Activated T-helper 1 cell treated with anti-CD3 and anti-CD28 coated beads, Interleukin-2, amount 50 U/mL, for 16 hours (primary cell): Measurements from ENCODE around the gene TWIST1.

Source experiments
- DNase-seq, 2 donors: peaks; one replicate each; pipeline ENCODE4 v3.0.0-alpha.2; 2020; ENCODE audit warnings: low read depth in 1 of 2, low spot score in 1 of 2

Gene TWIST1

GRCh38 chr7:19113855-19114550 is 3.4 kb downstream of the TWIST1 start:
- DNase-seq = no peak

GRCh38 chr7:19113002-19113350 is 4.5 kb downstream of the TWIST1 start:
- DNase-seq = no peak

- no peak for DNase-seq
Measured at GRCh38 chr7:19112274-19113001, 5.0 kb downstream of the TWIST1 start.

GRCh38 chr7:19111474-19112273 is 5.8 kb downstream of the TWIST1 start:
- no peak for DNase-seq

- no peak for DNase-seq
Measured at GRCh38 chr7:19110776-19111175, 6.7 kb downstream of the TWIST1 start.

GRCh38 chr7:19110026-19110730 is 7.3 kb downstream of the TWIST1 start:
- DNase-seq = no peak

- no peak for DNase-seq
Measured at GRCh38 chr7:19109000-19109946, 8.2 kb downstream of the TWIST1 start.

- no peak for DNase-seq
Measured at GRCh38 chr7:19107356-19108146, 9.9 kb downstream of the TWIST1 start.

- no peak for DNase-seq
Measured at GRCh38 chr7:19107081-19107355, 10.4 kb downstream of the TWIST1 start.

GRCh38 chr7:19106241-19107080 is 11.0 kb downstream of the TWIST1 start:
- no peak for DNase-seq

- DNase-seq = no peak
Measured at GRCh38 chr7:19105546-19105945, 11.9 kb downstream of the TWIST1 start.

- DNase-seq = no peak
Measured at GRCh38 chr7:19104811-19105210, 12.6 kb downstream of the TWIST1 start.

GRCh38 chr7:19102884-19103283 is 14.6 kb downstream of the TWIST1 start:
- DNase-seq = no peak

- DNase-seq = no peak
Measured at GRCh38 chr7:19101909-19102308, 15.5 kb downstream of the TWIST1 start.

GRCh38 chr7:19101472-19101871 is 16.0 kb downstream of the TWIST1 start:
- no peak for DNase-seq

GRCh38 chr7:19099924-19100323 is 17.5 kb downstream of the TWIST1 start:
- no peak for DNase-seq

GRCh38 chr7:19099194-19099593 is 18.2 kb downstream of the TWIST1 start:
- DNase-seq = no peak

GRCh38 chr7:19098510-19098909 is 18.9 kb downstream of the TWIST1 start:
- no peak for DNase-seq
